8988T (cell line): ENCODE results near the gene MRPL53.
"Not testable (repeated sequence)": the region's sequence is repeated elsewhere in the genome, so short reads cannot be mapped to it uniquely, and the experiment has no call there.

Source experiments
- DNase-seq: peaks from one replicate; pipeline ENCODE4 v3.0.0; 2011

Gene MRPL53

GRCh38 chr2:74447230-74447999 is 25.1 kb downstream of the MRPL53 start:
- DNase-seq, result no peak

DNA sequence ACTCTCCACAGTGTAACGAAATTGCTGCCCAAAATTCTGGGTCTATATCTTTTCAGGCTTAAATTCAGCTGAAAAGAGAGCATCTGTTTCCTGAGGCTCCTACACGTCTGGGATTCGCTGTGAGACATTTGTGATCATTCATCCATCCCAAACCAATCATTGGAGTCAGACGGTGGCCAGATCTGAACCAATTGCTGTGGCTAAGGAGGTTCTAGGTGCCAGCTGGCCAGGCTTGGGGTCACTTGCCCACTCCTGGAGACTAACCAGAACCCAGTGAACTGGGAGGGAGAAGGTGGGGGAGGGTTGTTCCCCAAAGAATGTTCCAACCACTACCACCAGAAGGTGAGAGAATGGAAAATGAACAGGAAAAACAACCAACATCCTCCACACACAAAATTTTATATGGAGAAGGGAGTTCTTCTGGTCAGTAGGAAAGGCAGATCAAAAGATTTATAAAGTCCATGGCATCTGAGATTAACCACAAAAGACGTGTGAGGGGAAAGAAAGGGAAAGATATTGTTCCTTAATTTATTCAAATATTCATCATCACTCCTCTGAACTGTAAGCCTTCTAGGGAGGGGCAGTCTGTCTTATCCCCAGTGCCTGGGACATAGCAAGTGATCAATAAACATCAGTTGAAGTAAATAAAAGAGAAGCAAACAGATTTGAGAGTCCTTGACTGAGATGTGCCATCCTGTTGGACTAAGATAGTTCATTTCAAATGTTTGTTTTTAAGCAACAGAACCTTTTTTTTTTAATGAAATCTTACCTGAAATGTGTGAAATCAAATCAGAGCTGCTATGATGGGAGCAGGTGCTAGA is 27.8 kb downstream of the MRPL53 start:
- no peak for DNase-seq

DNA sequence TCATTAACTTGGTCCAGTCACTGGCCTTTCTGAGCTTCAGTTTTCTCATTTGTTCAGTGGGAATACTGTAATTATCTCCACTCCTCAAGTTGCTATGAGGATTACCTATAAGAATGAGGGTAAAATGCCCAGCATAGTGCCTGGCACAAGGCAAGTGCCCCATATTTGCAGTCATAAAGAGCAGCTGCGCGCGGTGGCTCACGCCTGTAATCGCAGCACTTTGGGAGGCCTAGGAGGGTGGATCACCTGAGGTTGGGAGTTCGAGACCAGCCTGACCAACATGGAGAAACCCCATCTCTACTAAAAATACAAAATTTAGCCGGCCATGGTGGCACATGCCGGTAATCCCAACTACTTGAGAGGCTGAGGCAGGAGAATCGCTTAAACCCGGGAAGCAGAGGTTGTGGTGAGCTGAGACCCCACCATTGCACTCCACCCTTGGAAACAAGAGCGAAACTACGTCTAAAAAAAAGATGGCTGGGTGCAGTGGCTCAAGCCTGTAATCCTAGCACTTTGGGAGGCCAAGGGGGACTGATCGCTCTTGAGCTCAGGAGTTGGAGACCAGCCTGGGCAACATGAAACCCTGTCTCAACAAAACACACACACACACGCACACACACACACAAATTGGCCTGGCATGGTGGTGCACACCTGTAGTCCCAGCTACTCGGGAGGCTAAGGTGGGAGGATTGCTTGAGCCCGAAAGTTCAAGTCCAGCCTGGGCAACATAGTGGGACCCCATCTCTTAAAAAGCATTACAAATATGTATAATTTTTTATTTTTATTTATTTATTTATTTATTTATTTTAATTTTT is 29.8 kb downstream of the MRPL53 start:
- DNase-seq, result not testable (repeated sequence)

GRCh38 chr2:74441690-74442482 is 30.6 kb downstream of the MRPL53 start, which contains the start of gene RTKN:
TSS of gene RTKN (minus strand) at chr2:74441937. CDS start at chr2:74441816, 121 bp downstream.
- no peak for DNase-seq

GRCh38 chr2:74441170-74441689 is 31.2 kb downstream of the MRPL53 start:
- no peak for DNase-seq

GRCh38 chr2:74440378-74441169 is 31.9 kb downstream of the MRPL53 start:
- peak; percentile 100 for DNase-seq

- no peak for DNase-seq
Measured at GRCh38 chr2:74439803-74440377, 32.6 kb downstream of the MRPL53 start.

GRCh38 chr2:74439373-74439772 is 33.1 kb downstream of the MRPL53 start:
- DNase-seq, result no peak

DNA sequence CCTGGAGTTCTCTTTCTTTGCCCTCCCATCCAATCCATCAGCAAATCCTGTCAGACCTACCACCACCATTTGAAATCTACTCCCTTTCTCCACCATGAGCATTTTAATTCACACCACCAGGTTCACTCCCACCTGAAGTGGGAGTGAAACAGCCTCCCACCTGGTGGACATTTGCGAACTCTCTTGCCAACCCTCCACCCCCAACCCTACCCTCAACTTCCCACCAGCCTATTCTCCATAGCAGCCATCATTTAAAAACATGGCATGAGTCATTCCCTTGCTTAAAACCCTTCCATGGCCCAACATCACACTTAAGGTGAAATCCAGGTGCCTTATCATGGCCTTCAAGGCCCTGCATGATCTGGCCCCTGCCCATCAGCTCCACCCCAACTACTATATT is 34.2 kb downstream of the MRPL53 start:
- DNase-seq, result no peak

GRCh38 chr2:74436848-74437695 is 35.4 kb downstream of the MRPL53 start:
- DNase-seq, result no peak

DNA sequence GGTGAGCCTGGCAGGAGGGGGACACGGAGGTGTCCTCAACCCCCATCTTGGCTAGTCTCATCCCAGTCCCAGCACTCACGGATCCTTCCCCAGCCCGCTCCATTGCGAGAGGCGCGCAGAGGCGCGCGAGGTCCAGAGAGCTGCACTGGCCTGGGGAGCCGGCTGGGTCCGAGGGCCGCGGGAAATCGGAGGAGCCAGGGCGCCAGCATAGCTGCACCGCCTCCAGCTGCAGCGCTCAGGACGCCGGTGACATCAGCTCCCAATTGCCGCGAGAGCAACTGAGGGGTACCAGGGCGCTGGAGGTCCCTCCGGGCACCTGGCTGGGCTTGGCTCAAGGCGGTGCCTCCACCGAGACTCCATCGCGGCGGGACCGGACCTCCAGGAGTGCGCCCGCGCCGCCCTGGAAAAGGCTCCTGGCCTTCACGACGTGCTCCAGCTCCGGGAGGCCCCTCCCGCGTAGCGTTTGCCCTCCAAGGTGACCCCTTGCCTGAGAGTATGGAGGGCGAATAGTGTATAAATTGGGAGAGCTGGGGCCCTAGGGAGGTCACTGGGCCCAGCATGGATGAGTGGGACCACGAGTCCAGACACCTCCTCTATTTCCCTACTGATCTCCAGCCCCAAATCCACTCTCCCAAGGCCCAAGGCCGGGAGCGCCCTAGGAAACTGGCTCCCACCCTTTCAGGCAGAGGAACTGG is 36.2 kb downstream of the MRPL53 start:
- DNase-seq, result no peak

GRCh38 chr2:74430502-74430901 is 42.0 kb downstream of the MRPL53 start:
- DNase-seq, result no peak

DNA sequence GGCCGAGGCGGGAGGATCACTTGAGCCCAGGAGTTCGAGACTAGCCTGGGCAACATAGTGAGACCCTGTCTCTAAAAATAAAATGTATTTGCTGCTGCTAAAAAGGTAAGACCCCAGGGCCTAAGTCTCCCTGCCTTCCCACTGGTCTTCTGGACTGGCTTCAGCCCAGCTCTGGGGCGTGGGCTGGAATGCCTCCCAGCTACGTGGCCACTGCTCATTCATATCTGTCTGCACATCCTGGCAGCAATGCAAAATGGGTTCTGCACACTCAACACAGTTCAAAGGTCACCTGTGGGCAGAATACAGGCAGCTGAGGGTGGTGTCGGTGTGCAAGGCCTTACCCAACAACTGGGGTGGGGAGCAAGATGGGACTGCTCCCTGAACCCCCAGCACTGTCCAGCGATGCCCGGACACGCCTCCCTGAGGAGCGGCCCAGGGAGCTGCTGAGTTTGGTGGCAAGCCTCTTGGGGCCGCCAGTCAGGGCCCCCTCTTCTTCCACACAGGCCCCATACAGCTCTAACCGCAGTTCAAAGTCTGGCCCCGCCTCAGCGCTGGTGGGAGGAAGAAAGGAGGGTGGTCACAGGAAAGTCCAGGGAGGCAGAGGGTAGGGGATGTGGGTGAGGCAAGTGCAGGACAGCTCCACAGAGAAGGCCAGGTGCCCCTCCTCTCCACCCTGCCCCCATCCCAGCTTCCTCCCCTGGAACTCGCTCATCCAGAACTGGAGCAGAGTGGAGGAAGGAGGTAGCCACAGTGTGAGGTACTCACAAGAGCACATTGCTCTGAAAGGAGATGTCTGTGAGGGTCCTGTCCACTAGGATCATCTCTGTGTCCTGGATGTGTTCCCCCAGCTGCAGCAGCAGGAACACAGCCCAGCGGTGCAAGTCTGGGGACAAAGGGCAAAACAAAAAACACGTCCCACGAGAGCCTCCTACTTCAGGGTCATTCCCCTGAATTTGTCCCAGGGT is 42.7 kb downstream of the MRPL53 start:
- no peak for DNase-seq

DNA sequence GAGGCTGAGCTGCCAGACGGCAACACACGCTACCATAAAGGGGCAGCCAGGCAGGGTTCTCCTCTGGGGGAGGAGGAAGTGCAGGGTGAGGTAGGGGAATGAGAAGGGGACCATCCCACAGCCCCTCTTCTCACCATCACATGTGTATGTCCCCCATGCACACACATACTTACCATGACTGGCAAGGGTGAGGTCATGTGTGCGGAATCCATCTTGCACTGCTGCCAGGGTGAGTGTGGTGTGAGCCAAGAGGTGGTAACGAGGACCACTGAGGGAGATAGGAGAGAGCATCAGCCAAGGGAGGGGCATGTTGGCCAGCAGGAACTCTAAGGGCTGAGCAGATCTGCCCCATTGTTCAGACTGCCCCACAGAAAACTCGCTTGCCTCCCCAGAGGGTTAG is 43.8 kb downstream of the MRPL53 start:
- no peak for DNase-seq

DNA sequence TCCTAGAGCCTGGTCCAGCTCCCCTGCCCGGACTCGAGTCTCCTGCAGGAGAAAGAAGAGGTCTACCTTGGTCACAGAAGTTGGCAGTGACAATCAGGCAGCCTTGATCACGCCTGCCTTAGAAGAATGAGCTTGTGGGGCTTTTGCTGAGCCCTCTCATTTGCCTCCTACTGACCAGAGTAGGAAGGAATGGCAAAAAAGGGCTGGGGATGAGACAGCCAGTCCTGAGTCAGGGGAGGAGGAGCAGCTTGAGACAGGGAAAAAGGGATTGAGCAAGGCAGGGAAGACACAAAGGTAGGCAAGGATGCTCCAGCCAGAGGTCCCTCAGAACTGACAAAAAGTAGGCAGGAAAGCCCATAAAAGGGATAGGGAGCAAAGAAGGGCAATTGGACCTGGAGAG is 44.9 kb downstream of the MRPL53 start:
- no peak for DNase-seq

DNA sequence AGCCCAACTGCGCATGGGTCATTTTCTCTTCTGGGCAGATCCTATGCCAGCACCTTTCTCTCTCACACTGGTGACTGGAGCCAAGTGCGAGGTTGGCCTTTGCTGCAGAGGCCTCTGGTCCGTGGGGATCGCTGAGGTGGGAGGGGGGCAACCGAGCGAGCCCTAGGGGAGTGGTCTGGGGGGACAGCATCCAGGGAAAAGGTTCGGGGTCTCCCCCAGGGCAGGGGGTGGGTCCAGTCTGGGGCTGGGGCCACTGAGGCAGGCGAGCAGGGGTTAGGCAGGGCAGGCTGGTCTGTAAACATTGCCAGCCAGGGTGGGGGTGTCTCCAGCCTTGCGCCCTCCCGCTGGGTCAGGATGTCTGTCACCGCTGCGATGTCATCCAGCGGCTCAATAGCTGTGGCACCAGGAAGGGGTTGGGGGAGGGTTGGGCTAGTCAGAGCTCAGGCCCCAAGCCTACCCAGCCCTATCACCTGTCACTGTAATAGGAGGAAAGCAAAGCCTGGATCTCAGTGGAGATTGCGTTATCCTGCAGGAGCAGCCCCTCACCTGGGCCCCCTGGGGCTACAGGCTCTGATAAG is 46.2 kb downstream of the MRPL53 start:
- no peak for DNase-seq

DNA sequence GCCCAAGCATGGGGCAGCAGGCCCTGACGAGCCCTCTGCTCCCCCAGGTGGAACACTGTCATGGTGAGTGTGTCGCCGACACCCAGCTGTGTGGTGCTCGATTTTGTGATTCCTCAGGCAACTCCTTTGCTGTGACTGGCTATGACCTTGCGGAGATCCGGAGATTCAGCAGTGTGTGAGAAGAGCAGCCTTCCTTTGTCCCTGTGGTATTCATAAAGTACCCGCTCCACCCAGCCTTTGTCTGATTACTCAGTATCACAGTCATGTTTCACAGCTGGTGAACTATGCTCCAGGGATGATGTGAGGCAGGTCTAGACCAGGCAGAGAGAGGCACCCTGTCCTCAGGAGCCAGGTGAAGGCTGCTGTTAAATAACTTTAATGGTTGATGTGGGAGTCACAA is 47.0 kb downstream of the MRPL53 start:
- DNase-seq, result no peak

GRCh38 chr2:74424995-74425406 is 47.5 kb downstream of the MRPL53 start:
- no peak for DNase-seq
